HG02840 (cell line): Measurements from ENCODE around the gene IRX2.

Source experiments
- ATAC-seq: cut with Tn5 transposase; IDR thresholded peaks from one replicate; pipeline ENCODE4 v1.9.1; 2021; ENCODE audit warnings: mild to moderate bottlenecking, moderate library complexity, moderate number of reproducible peaks; ENCODE audit not compliant: unreplicated experiment, low FRiP score

Gene IRX2

GRCh38 chr5:2742921-2743679 lies 8.4 kb downstream of the IRX2 start:
- ATAC-seq = no peak

GRCh38 chr5:2741956-2742355 lies 9.5 kb downstream of the IRX2 start:
- no peak for ATAC-seq

GRCh38 chr5:2740876-2741555 lies 10.5 kb downstream of the IRX2 start:
- no peak for ATAC-seq

- no peak for ATAC-seq
These were observed 11.2 kb downstream of the IRX2 start for GRCh38 chr5:2740051-2740875.

DNA sequence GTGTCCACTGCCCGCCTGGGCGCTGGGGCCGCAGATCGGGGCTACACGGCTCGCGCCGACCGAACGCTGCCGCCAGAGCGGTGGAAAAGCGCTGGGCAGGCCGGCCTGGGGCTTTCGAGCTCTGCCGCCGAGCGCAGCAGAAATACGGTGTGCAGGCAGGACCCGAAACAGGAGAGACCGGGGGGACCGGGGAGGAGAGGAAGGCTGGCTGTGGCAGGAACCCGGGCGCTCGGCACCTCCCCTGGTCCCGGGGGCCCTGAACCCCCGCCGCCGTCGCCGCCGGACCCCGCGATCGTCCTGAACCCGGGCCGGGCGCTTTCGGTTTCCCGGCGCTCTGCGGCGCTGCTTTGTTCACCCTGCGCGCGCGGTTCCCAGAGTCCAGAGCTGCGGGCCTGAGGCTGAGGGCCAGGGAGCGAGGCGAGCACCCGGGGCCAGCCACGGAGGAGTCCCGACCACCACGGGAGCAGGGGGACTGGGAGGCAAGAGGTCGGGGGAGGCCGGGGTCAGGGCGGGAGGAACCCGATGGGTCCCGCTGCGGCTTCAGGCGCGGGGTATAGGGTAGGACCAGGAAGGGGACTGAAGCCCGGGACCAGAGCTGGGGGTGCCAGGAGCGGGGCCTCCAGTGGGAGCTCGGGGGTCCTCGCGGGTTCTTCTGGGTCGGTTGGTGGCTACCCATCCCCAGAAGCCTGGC lies 12.0 kb downstream of the IRX2 start:
- no peak for ATAC-seq

GRCh38 chr5:2738700-2739359 lies 12.6 kb downstream of the IRX2 start:
- no peak for ATAC-seq

GRCh38 chr5:2738156-2738699 lies 13.2 kb downstream of the IRX2 start:
- ATAC-seq = no peak

- no peak for ATAC-seq
These were observed 14.0 kb downstream of the IRX2 start for GRCh38 chr5:2737273-2738155.

DNA sequence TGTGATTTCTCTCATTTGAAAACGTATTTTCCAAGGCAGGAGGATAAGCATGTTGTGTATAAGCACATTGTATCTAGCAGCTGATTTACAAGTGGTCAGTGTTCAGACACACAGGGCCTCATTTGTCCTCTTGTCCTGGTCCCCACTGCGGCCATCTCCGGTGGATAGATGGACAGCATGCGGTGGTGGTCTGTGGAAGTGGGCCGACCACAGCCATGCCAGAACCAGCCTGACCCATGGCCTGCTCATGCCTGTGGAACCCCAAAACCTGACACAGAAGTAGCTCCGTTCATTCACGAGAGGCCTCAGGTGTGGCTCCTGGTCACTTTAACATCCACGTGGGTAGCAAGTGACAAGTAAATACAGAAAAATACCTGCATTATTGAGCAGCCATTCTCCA lies 14.6 kb downstream of the IRX2 start:
- ATAC-seq = no peak

- ATAC-seq = no peak
These were observed 15.5 kb downstream of the IRX2 start for GRCh38 chr5:2735996-2736395.

GRCh38 chr5:2732850-2733249 lies 18.6 kb downstream of the IRX2 start:
- no peak for ATAC-seq

DNA sequence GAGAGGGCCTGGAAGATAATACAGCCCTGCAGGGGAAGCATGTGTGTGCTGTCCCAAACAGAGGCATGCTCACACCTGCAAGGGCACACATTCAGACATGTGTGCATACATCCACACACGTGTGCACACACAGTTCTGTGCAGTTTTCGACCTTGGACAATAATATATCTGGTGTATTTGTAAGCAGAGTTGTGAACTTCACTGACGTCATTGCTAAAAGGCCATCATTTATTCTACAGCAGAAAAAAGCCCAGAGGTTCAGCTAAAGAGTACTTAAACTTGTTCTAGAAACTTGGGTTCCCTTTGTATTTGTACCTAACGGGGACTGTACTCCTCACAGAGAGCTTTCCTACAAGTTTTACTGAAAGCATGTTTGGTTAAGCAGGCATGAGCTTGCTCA lies 19.5 kb downstream of the IRX2 start:
- no peak for ATAC-seq

DNA sequence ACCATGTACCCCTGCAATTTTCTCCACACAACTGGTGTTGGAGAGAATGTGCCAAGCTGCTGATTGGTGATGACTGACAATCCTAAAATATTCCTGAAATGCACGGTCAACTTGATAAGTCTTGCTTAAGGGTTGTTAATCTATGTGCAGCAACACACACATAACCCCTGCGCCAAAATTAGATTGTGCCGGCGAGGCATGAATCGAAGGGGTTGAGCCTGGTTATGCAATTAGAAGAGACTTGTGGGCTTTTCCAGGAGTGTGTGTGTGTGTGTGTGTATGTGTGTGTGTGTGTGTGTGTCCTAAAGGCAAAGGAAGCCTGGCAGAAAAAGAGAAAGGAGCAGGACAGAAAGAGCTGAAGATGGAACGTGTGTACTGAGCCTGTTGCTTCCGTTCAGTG lies 22.3 kb downstream of the IRX2 start:
- ATAC-seq = no peak

DNA sequence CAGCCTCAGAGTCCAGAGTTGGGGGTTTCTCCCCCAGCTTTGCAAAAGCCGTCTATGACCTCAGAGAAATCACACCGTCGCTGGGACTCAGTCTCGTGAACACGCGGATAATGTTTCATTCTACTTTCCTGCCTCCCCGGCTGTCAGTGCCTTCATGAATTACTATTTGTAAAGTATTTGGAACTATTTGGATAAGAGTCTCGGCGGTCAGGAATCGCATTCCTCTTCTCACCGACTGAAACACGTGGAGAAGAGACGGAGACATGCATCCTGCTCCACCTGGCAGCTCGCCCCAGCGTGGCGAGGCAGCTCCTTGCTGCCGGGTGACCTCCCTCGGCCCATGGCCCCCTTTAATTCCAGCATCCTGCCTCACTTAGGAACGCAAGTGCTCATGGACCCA lies 23.9 kb downstream of the IRX2 start:
- no peak for ATAC-seq

GRCh38 chr5:2725980-2726765 lies 25.3 kb downstream of the IRX2 start:
- ATAC-seq = no peak

DNA sequence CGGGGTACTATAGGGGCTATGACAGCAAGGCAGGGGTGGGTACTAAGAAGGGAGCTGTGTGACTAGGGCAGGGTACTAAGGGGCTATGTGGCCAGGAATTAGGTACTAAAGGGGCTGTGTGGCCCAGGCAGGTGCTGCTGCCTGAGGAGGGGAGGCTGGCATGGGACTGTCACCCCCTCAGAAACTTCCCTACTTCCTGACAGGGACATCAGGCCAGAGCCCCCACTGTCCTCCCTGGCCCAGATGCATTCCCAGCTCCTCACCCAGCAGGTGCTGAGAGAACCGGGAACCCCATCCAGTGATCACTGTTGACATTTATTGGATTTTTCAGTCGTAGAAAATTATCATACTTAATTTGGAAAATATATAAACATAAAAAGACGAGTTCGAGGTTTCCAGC lies 26.6 kb downstream of the IRX2 start:
- ATAC-seq = no peak

- ATAC-seq = no peak
These were observed 27.4 kb downstream of the IRX2 start for GRCh38 chr5:2724031-2724581.

DNA sequence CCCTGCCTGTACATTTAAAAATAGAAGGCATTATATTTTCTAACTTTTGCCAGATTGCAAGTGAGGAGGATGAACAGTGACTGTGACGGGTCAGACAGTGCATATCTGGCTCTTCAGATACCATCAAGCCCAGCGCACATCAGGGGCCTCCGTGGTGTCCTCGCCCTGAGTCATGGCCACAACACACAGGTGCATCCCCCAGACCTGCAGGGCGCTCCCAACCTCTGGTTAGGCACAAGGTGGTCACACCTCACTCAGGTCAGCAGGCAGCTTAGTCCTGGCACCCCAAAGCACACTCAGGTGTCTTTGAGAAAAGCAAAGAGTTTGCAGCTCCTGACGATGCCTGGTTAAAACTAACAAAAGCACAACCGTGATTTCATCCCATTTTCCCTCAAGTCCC lies 28.6 kb downstream of the IRX2 start:
- no peak for ATAC-seq
